Breast epithelium (tissue), 4 donors: ENCODE results near the gene RNF31. TPM values are rescaled to one million over a fixed set of nuclear protein-coding genes. Genes with fewer than 3 reads are reported as not detected.
A peak's percentile ranks its signal among the peaks of the same experiment; 100 is the strongest.

Experiments
- DNase-seq, 2 donors: peaks; one replicate each; pipeline ENCODE4 v3.0.0-alpha.2; 2019; ENCODE audit warnings: low spot score in 2 of 2
- H3K27ac ChIP-seq, 2 donors: fragments of 200-600 bp; sonication (generic) in 1 of 2; one replicate each; pipeline ENCODE4 v1.5.1; 2016 to 2019; ENCODE audit warnings: mild to moderate bottlenecking in 1 of 2
- H3K27me3 ChIP-seq, 2 donors: fragments of 200-600 bp; sonication (generic) in 1 of 2; one replicate each; pipeline versions ENCODE4 v1.5.1 to v1.6.0; 2017 to 2019; ENCODE audit warnings: control low read depth in 1 of 2, mild to moderate bottlenecking in 1 of 2
- H3K36me3 ChIP-seq: fragments of 200-600 bp; one replicate; pipeline ENCODE4 v1.5.1; 2019
- H3K4me1 ChIP-seq, 2 donors: fragments of 200-600 bp; sonication (generic); one replicate each; pipeline ENCODE4 v1.5.1; 2016 to 2019; ENCODE audit warnings: control low read depth in 1 of 2
- H3K4me3 ChIP-seq, 3 donors: fragments of 200-600 bp; sonication (generic); 1 replicate in 2 of 3; 2 replicates in 1 of 3; pipeline ENCODE4 v1.5.1; 2016 to 2019; ENCODE audit warnings: mild to moderate bottlenecking in 3 of 3, moderate library complexity in 2 of 3
- H3K9me3 ChIP-seq, 2 donors: fragments of 200-600 bp; sonication (generic) in 1 of 2; one replicate each; pipeline ENCODE4 v1.5.1; 2016 to 2019; ENCODE audit warnings: control low read depth in 1 of 2
- CTCF ChIP-seq, 3 donors: fragments of 450-650 bp; IDR thresholded peaks; one replicate each; pipeline ENCODE4 v1.5.1; 2016 to 2017; ENCODE audit warnings: antibody characterized with exemption in 3 of 3, mild to moderate bottlenecking in 3 of 3, moderate library complexity in 3 of 3
- POLR2A ChIP-seq: fragments of 450-650 bp; IDR thresholded peaks from one replicate; pipeline ENCODE4 v1.6.1; 2016; ENCODE audit warnings: antibody characterized with exemption, mild to moderate bottlenecking, moderate library complexity
- POLR2AphosphoS5 ChIP-seq, 3 donors: sonication (generic); formaldehyde crosslinking; IDR thresholded peaks; one replicate each; pipeline ENCODE4 v1.6.1; 2017; ENCODE audit warnings: antibody characterized with exemption in 3 of 3
- intact Hi-C: fragments of 100-400 bp; cut with DNase I; formaldehyde crosslinking; loops from one replicate; pipeline ENCODE4 v1.15.1; 2023; ENCODE audit warnings: low total_unique reads
- total RNA-seq, 3 donors: library from RNA; depleted of rRNA; stranded (reverse); fragments of >200 nt; gene quantifications; one replicate each; pipeline ENCODE4 v1.1.0, GENCODE V29; 2016

Gene RNF31
- 10 to 100 TPM; 29.1 to 43.8 (median 41.0) TPM for total RNA-seq

- DNase-seq: peak; percentile 98
- Histone ChIP-seq H3K4me1 (peaks cover 4 to 9% of the 10 kb centered on the region in 2 donors), H3K9me3 (no peaks in the 10 kb centered on the region), H3K36me3 (peaks cover 11% of the 10 kb centered on the region), H3K4me3 (peak within 1 kb of the TSS; percentile 87 to 95 (median 94)), H3K27ac (peak within 1 kb of the TSS; percentile 86 to 94), H3K27me3 (no peaks in the 10 kb centered on the region)
- intact Hi-C loops: no loop called here
- peak in 2 of 3 donors; percentile 22 to 39 for TF ChIP-seq POLR2AphosphoS5 (IDR thresholded peaks at IDR 0.05)
- peak in 1 of 3 donors; percentile 2 for TF ChIP-seq CTCF (IDR thresholded peaks at IDR 0.05)
- TF ChIP-seq POLR2A: no peak
Measured at GRCh38 chr14:24146978-24147760, at the start of gene RNF31. TSS of gene RNF31 (plus strand) at chr14:24147498. CDS start at chr14:24147699, 201 bp downstream.

DNA sequence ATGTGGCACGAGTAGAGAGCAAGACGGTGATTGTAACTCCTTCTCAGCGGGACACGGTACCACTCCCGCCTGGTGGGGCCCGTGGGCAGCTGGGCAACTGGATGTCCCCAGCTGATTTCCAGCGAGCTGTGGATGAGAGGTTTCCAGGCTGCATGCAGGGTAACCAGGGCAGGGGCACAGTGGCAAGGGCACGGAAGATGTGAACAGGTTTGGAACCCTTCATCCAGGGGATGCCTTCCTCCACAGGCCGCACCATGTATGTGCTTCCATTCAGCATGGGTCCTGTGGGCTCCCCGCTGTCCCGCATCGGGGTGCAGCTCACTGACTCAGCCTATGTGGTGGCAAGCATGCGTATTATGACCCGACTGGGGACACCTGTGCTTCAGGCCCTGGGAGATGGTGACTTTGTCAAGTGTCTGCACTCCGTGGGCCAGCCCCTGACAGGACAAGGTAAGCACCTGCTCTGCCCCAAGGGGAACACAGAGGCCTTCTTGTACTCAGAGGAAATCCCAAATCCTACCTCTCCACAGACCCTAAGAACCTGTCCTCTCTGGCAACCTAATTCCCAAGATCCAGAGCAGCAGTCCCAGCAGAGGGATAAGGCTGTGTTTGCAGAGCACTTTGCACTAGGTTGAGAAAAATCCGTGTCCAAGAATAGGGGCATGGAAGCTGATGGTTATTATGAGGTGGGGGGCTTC, 48.9 kb upstream of the RNF31 start:
- Histone ChIP-seq H3K27me3 (no peaks in the 10 kb centered on the region), H3K4me3 (no peak overlapping the region), H3K27ac (no peak overlapping the region), H3K36me3 (no peaks in the 10 kb centered on the region), H3K4me1 (peaks cover 0 to 4% of the 10 kb centered on the region in 2 donors), H3K9me3 (no peaks in the 10 kb centered on the region)
- no peak for TF ChIP-seq POLR2A
- TF ChIP-seq POLR2AphosphoS5 (IDR thresholded peaks at IDR 0.05): no peak
- no peak for TF ChIP-seq CTCF (IDR thresholded peaks at IDR 0.05)
- intact Hi-C loops: no loop called here
- DNase-seq: no peak

DNA sequence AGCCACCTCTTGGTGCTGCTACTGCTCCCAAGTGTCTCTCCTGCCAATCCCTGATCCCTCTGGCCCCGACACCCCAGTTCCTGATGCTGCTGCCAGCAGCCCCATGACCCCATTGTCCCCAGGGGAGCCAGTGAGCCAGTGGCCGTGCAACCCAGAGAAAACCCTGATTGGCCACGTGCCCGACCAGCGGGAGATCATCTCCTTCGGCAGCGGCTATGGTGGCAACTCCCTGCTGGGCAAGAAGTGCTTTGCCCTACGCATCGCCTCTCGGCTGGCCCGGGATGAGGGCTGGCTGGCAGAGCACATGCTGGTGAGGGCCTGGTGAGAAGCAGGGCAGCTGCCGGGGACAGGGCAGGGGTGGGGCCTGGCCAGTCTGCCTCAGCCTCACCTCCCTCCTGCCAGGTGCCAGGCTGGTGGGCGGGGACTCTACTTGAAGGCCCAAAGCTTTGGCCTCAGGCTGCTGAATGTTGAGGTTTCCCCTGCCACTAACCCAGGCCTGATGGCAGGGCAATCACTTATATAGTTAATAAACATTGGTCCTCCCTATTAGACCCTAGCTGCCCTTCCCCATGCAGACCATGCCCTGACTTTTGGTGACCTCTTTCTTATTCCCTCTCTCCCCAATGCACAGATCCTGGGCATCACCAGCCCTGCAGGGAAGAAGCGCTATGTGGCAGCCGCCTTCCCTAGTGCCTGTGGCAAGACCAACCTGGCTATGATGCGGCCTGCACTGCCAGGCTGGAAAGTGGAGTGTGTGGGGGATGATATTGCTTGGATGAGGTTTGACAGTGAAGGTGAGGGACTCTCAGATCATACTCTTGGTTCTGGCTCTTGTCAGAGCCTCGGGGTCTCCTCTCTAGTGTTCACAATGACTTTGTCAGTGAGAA, 48.1 kb upstream of the RNF31 start:
- no peak overlapping the region for H3K4me3 ChIP-seq
- no peaks in the 10 kb centered on the region for H3K36me3 ChIP-seq
- no peak overlapping the region for H3K27ac ChIP-seq
- no peak for DNase-seq
- intact Hi-C loops: no loop called here
- no peaks in the 10 kb centered on the region for H3K9me3 ChIP-seq
- H3K27me3 ChIP-seq: no peaks in the 10 kb centered on the region
- no peak for TF ChIP-seq POLR2AphosphoS5 (IDR thresholded peaks at IDR 0.05)
- TF ChIP-seq POLR2A: no peak
- no peak for TF ChIP-seq CTCF (IDR thresholded peaks at IDR 0.05)
- peaks cover 0 to 4% of the 10 kb centered on the region in 2 donors for H3K4me1 ChIP-seq

DNA sequence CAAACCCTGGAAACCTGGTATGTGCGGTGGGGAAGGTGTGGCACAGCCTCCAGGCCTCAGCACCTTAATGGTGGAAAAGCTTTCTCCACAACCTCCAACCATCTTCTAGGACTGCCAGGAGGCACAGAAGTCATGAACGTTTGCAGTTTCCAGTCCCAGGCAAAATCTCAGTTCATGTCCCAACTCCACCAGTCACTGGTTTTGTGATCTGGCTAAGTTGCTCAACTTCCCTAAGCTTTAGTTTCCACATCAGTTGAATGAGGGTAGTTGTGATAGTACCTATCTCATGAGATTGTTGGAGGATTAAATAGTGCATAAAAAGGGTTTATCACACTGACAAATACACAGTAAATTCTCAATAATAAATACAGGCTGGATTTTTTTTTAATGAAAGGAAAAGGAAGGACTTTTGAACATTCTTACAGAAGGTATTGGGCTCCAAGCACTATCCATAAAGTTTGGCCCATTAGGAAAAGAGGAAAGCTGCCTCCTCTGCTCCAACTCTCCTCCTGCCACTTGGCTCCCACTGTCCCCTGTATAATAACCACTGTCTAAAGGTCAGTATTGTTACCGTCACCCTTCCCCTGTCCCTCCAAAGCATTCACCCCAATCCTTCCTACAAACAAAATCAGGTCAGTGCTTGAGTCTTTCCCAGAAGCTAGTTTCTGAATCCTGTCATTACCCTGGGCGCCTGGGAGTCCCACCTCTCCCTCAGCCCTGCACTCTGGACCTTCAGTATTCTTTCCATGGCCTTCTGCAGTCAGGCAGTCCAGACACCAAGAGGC, 46.9 kb upstream of the RNF31 start:
- H3K27ac ChIP-seq: no peak overlapping the region
- H3K4me1 ChIP-seq: peaks cover 0 to 4% of the 10 kb centered on the region in 2 donors
- H3K9me3 ChIP-seq: no peaks in the 10 kb centered on the region
- H3K4me3 ChIP-seq: no peak overlapping the region
- DNase-seq: no peak
- intact Hi-C loops: no loop called here
- no peaks in the 10 kb centered on the region for H3K36me3 ChIP-seq
- no peaks in the 10 kb centered on the region for H3K27me3 ChIP-seq
- no peak for TF ChIP-seq POLR2A
- TF ChIP-seq POLR2AphosphoS5 (IDR thresholded peaks at IDR 0.05): no peak
- no peak for TF ChIP-seq CTCF (IDR thresholded peaks at IDR 0.05)
